Dendritic cell treated with granulocyte-macrophage colony-stimulating factor and Interleukin-4, amounts not matched to agents 40 ng/mL and 50 ng/mL, for 4 days (primary cell): ENCODE data around the gene TTYH3.
A peak's percentile ranks its signal among the peaks of the same experiment; 100 is the strongest.

ENCODE experiments used
- H3K27ac Mint-ChIP-seq: one replicate; pipeline ENCODE4 v1.8.0; 2022; ENCODE audit warnings: mild to moderate bottlenecking, mixed read lengths
- H3K27me3 Mint-ChIP-seq: one replicate; pipeline ENCODE4 v1.8.0; 2022; ENCODE audit warnings: mild to moderate bottlenecking, mixed read lengths
- H3K36me3 Mint-ChIP-seq: one replicate; pipeline ENCODE4 v1.8.0; 2022; ENCODE audit warnings: low read depth, mixed read lengths
- H3K4me1 Mint-ChIP-seq: one replicate; pipeline ENCODE4 v1.8.0; 2022; ENCODE audit warnings: low read depth, mixed read lengths
- H3K4me3 Mint-ChIP-seq: one replicate; pipeline ENCODE4 v1.8.0; 2022; ENCODE audit warnings: mild to moderate bottlenecking, moderate library complexity, mixed read lengths
- H3K9me3 Mint-ChIP-seq: one replicate; pipeline ENCODE4 v1.8.0; 2022; ENCODE audit warnings: mixed read lengths
- intact Hi-C: fragments of 100-400 bp; cut with micrococcal nuclease; formaldehyde crosslinking; loops from one replicate; pipeline ENCODE4 v1.15.0; 2022

TTYH3 gene

GRCh38 chr7:2649991-2650390, 18.2 kb downstream of the TTYH3 start:
- no peaks in the 10 kb centered on the region for H3K9me3 Mint-ChIP-seq
- no peaks in the 10 kb centered on the region for H3K27me3 Mint-ChIP-seq
- peaks cover 100% of the 10 kb centered on the region for H3K36me3 Mint-ChIP-seq
- intact Hi-C loops = loop anchor here (5.0 kb wide), 1 partner anchor 43 kb away; no protein-coding TSS in a partner anchor
- peaks cover 55% of the 10 kb centered on the region for H3K4me1 Mint-ChIP-seq
- H3K27ac Mint-ChIP-seq = peak overlapping the region; percentile 91
- no peak overlapping the region for H3K4me3 Mint-ChIP-seq

GRCh38 chr7:2650451-2650850, 18.7 kb downstream of the TTYH3 start:
- no peaks in the 10 kb centered on the region for H3K9me3 Mint-ChIP-seq
- H3K27ac Mint-ChIP-seq = peak overlapping the region; percentile 91
- intact Hi-C loops = no loop called here
- peaks cover 51% of the 10 kb centered on the region for H3K4me1 Mint-ChIP-seq
- no peaks in the 10 kb centered on the region for H3K27me3 Mint-ChIP-seq
- peaks cover 100% of the 10 kb centered on the region for H3K36me3 Mint-ChIP-seq
- no peak overlapping the region for H3K4me3 Mint-ChIP-seq

- H3K4me3 Mint-ChIP-seq = no peak overlapping the region
- H3K36me3 Mint-ChIP-seq = peaks cover 100% of the 10 kb centered on the region
- intact Hi-C loops = no loop called here
- no peaks in the 10 kb centered on the region for H3K27me3 Mint-ChIP-seq
- no peaks in the 10 kb centered on the region for H3K9me3 Mint-ChIP-seq
- H3K4me1 Mint-ChIP-seq = peaks cover 42% of the 10 kb centered on the region
- H3K27ac Mint-ChIP-seq = no peak overlapping the region
Observed at GRCh38 chr7:2651336-2651735, 19.6 kb downstream of the TTYH3 start.

- intact Hi-C loops = no loop called here
- H3K4me3 Mint-ChIP-seq = no peak overlapping the region
Observed at GRCh38 chr7:2651847-2652735, 20.3 kb downstream of the TTYH3 start.

GRCh38 chr7:2652736-2653060, 20.9 kb downstream of the TTYH3 start:
- Mint-ChIP-seq H3K36me3 (peaks cover 100% of the 10 kb centered on the region), H3K27ac (no peak overlapping the region), H3K27me3 (no peaks in the 10 kb centered on the region), H3K4me1 (peaks cover 32% of the 10 kb centered on the region), H3K9me3 (no peaks in the 10 kb centered on the region), H3K4me3 (no peak overlapping the region)
- intact Hi-C loops = no loop called here

More at GRCh38 chr7:2651847-2652735, 20.3 kb downstream of the TTYH3 start:
- H3K27me3 Mint-ChIP-seq = no peaks in the 10 kb centered on the region
- peak overlapping the region; percentile 17 for H3K27ac Mint-ChIP-seq
- peaks cover 37% of the 10 kb centered on the region for H3K4me1 Mint-ChIP-seq
- H3K9me3 Mint-ChIP-seq = no peaks in the 10 kb centered on the region
- H3K36me3 Mint-ChIP-seq = peaks cover 100% of the 10 kb centered on the region

GRCh38 chr7:2654059-2654458, 22.3 kb downstream of the TTYH3 start:
- intact Hi-C loops = no loop called here
- H3K4me3 Mint-ChIP-seq = no peak overlapping the region
- peaks cover 19% of the 10 kb centered on the region for H3K4me1 Mint-ChIP-seq
- peaks cover 100% of the 10 kb centered on the region for H3K36me3 Mint-ChIP-seq
- H3K9me3 Mint-ChIP-seq = no peaks in the 10 kb centered on the region
- H3K27me3 Mint-ChIP-seq = no peaks in the 10 kb centered on the region
- H3K27ac Mint-ChIP-seq = no peak overlapping the region

- H3K27ac Mint-ChIP-seq = no peak overlapping the region
- intact Hi-C loops = no loop called here
- H3K9me3 Mint-ChIP-seq = no peaks in the 10 kb centered on the region
Observed at GRCh38 chr7:2655870-2656614, 24.3 kb downstream of the TTYH3 start.

GRCh38 chr7:2657208-2657607, 25.4 kb downstream of the TTYH3 start:
- intact Hi-C loops = no loop called here
- H3K4me3 Mint-ChIP-seq = no peak overlapping the region
- no peaks in the 10 kb centered on the region for H3K9me3 Mint-ChIP-seq
- H3K27me3 Mint-ChIP-seq = no peaks in the 10 kb centered on the region
- H3K36me3 Mint-ChIP-seq = peaks cover 100% of the 10 kb centered on the region
- H3K27ac Mint-ChIP-seq = no peak overlapping the region
- peaks cover 6% of the 10 kb centered on the region for H3K4me1 Mint-ChIP-seq

More at GRCh38 chr7:2655870-2656614, 24.3 kb downstream of the TTYH3 start:
- peaks cover 1% of the 10 kb centered on the region for H3K4me1 Mint-ChIP-seq
- no peaks in the 10 kb centered on the region for H3K27me3 Mint-ChIP-seq
- no peak overlapping the region for H3K4me3 Mint-ChIP-seq
- peaks cover 100% of the 10 kb centered on the region for H3K36me3 Mint-ChIP-seq

GRCh38 chr7:2657920-2658671, 26.3 kb downstream of the TTYH3 start:
- Mint-ChIP-seq H3K4me1 (peaks cover 13% of the 10 kb centered on the region), H3K4me3 (no peak overlapping the region), H3K27me3 (no peaks in the 10 kb centered on the region), H3K27ac (no peak overlapping the region), H3K36me3 (peaks cover 100% of the 10 kb centered on the region), H3K9me3 (no peaks in the 10 kb centered on the region)
- intact Hi-C loops = no loop called here

GRCh38 chr7:2658941-2659340, 27.2 kb downstream of the TTYH3 start:
- peaks cover 100% of the 10 kb centered on the region for H3K36me3 Mint-ChIP-seq
- H3K27ac Mint-ChIP-seq = no peak overlapping the region
- H3K4me1 Mint-ChIP-seq = peaks cover 19% of the 10 kb centered on the region
- H3K9me3 Mint-ChIP-seq = no peaks in the 10 kb centered on the region
- H3K4me3 Mint-ChIP-seq = no peak overlapping the region
- H3K27me3 Mint-ChIP-seq = no peaks in the 10 kb centered on the region
- intact Hi-C loops = no loop called here

GRCh38 chr7:2659556-2660358, 28.0 kb downstream of the TTYH3 start:
- no peak overlapping the region for H3K27ac Mint-ChIP-seq
- no peaks in the 10 kb centered on the region for H3K27me3 Mint-ChIP-seq
- intact Hi-C loops = no loop called here
- H3K36me3 Mint-ChIP-seq = peaks cover 95% of the 10 kb centered on the region
- peaks cover 27% of the 10 kb centered on the region for H3K4me1 Mint-ChIP-seq
- H3K4me3 Mint-ChIP-seq = no peak overlapping the region
- no peaks in the 10 kb centered on the region for H3K9me3 Mint-ChIP-seq

GRCh38 chr7:2660359-2661095, 28.7 kb downstream of the TTYH3 start:
- H3K27ac Mint-ChIP-seq = no peak overlapping the region
- peaks cover 87% of the 10 kb centered on the region for H3K36me3 Mint-ChIP-seq
- H3K4me3 Mint-ChIP-seq = no peak overlapping the region
- H3K4me1 Mint-ChIP-seq = peaks cover 32% of the 10 kb centered on the region
- intact Hi-C loops = no loop called here
- no peaks in the 10 kb centered on the region for H3K9me3 Mint-ChIP-seq
- peaks cover 4% of the 10 kb centered on the region for H3K27me3 Mint-ChIP-seq

- intact Hi-C loops = no loop called here
- no peak overlapping the region for H3K4me3 Mint-ChIP-seq
- H3K4me1 Mint-ChIP-seq = peaks cover 37% of the 10 kb centered on the region
- H3K36me3 Mint-ChIP-seq = peaks cover 81% of the 10 kb centered on the region
- H3K9me3 Mint-ChIP-seq = no peaks in the 10 kb centered on the region
- peaks cover 8% of the 10 kb centered on the region for H3K27me3 Mint-ChIP-seq
- no peak overlapping the region for H3K27ac Mint-ChIP-seq
Observed at GRCh38 chr7:2661096-2661449, 29.3 kb downstream of the TTYH3 start.
